Transverse colon (tissue), 4 donors: ENCODE data around the gene CYSTM1. TPM values are rescaled to one million over a fixed set of nuclear protein-coding genes. Genes with fewer than 3 reads are reported as not detected.
A peak's percentile ranks its signal among the peaks of the same experiment; 100 is the strongest.

Experiments
- DNase-seq: peaks from one replicate; pipeline ENCODE4 v3.0.0-alpha.2; 2019
- H3K27ac ChIP-seq, 4 donors: fragments of 200-600 bp; sonication (generic); 2 replicates each; pipeline ENCODE4 v1.5.1; 2016 to 2018; ENCODE audit warnings: inconsistent platforms in 4 of 4
- H3K27me3 ChIP-seq: fragments of 200-600 bp; sonication (generic); 2 replicates; pipeline ENCODE4 v1.5.1; 2017; ENCODE audit warnings: inconsistent platforms
- H3K36me3 ChIP-seq, 4 donors: fragments of 200-600 bp; sonication (generic); 2 replicates each; pipeline ENCODE4 v1.5.1; 2017 to 2019; ENCODE audit warnings: inconsistent platforms in 4 of 4
- H3K4me1 ChIP-seq, 4 donors: fragments of 200-600 bp; sonication (generic); 2 replicates each; pipeline ENCODE4 v1.5.1; 2017 to 2020; ENCODE audit warnings: inconsistent platforms in 4 of 4
- H3K4me3 ChIP-seq, 4 donors: fragments of 200-600 bp; sonication (generic); 1 replicate in 1 of 4; 2 replicates in 3 of 4; pipeline versions ENCODE4 v1.5.1 to v1.6.1; 2017 to 2019; ENCODE audit warnings: inconsistent platforms in 4 of 4
- H3K9me3 ChIP-seq, 2 donors: fragments of 200-600 bp; sonication (generic); 2 replicates each; pipeline ENCODE4 v1.5.1; 2017 to 2019; ENCODE audit warnings: inconsistent platforms in 2 of 2
- CTCF ChIP-seq, 5 experiments: fragments of 200-600 bp in 3 of 5; fragments of 450-650 bp in 2 of 5; sonication (generic) in 3 of 5; IDR thresholded peaks; 1 replicate in 2 of 5; 2 replicates in 3 of 5; pipeline ENCODE4 v1.5.1; 2016 to 2017; ENCODE audit warnings: antibody characterized with exemption in 5 of 5, inconsistent platforms in 3 of 5, mild to moderate bottlenecking in 2 of 5, moderate library complexity in 1 of 5
- EP300 ChIP-seq: sonication (generic); formaldehyde crosslinking; IDR thresholded peaks from one replicate; pipeline ENCODE4 v1.6.1; 2017; ENCODE audit warnings: antibody characterized with exemption, low read depth
- POLR2A ChIP-seq: fragments of 450-650 bp; IDR thresholded peaks from one replicate; pipeline ENCODE4 v1.6.1; 2016; ENCODE audit warnings: antibody characterized with exemption, mild to moderate bottlenecking, moderate library complexity
- POLR2AphosphoS5 ChIP-seq, 3 donors: sonication (generic); formaldehyde crosslinking; IDR thresholded peaks; one replicate each; pipeline ENCODE4 v1.6.1; 2016; ENCODE audit warnings: antibody characterized with exemption in 3 of 3
- WGBS, 2 donors: methylation state at CpG; one replicate each; pipeline ENCODE4 v1.1.5; 2018; ENCODE audit warnings: low coverage in 1 of 2; 5-methylcytosine and 5-hydroxymethylcytosine counted together
- in situ Hi-C, 4 donors: fragments of 200-750 bp; cut with MboI; loops; one replicate each; pipeline versions ENCODE4 v1.15.0 to v1.15.1; 2017; ENCODE audit warnings: low sequenced_read_pairs in 3 of 4, low pct_ligation_motif_present in 1 of 4, low pct_unique_long_range_greater_than_20kb in 1 of 4
- intact Hi-C: fragments of 100-400 bp; cut with DNase I; formaldehyde crosslinking; loops from one replicate; pipeline ENCODE4 v1.15.1; 2023; ENCODE audit warnings: low total_unique reads
- total RNA-seq, 4 donors: library from RNA; depleted of rRNA; stranded (reverse); fragments of >200 nt; gene quantifications; one replicate each; pipeline ENCODE4 v1.1.0, GENCODE V29; 2016

Gene CYSTM1
- total RNA-seq: 100 to 1,000 TPM in 2 of 4 donors, 10 to 100 TPM in 2; 32.8 to 264 (median 107) TPM

GRCh38 chr5:140174465-140175366, at the start of gene CYSTM1:
Gene CYSTM1, plus strand, starts transcription at chr5:140175188. Its CDS starts 19,278 bp downstream, at chr5:140194466.
- Histone ChIP-seq H3K9me3 (no peaks in the 10 kb centered on the region), H3K27ac (peak within 1 kb of the TSS; percentile 97 to 100 (median 100)), H3K27me3 (no peaks in the 10 kb centered on the region), H3K4me1 (peaks cover 9 to 40% (median 28%) of the 10 kb centered on the region in 4 donors), H3K4me3 (peak within 1 kb of the TSS; percentile 76 to 98 (median 90)), H3K36me3 (no peaks in the 10 kb centered on the region)
- 13% methylated on average over 9 of the region's 61 CpGs; no CpG with 5 or more reads in 1 of the 2 donors for WGBS, 2 donors
- in situ Hi-C loops: loop anchor here in 3 of 4 donors (25.0 kb wide), 1 partner anchor 387 kb away; the partner anchor contains the start of gene PSD2 (in 3 of the 3)
- intact Hi-C loops: loop anchor here (2.0 to 10.0 kb wide), 2 partner anchors 66 to 170 kb away; partner anchors contain the start of gene HBEGF
- peak; percentile 84 for TF ChIP-seq EP300
- TF ChIP-seq POLR2AphosphoS5 (IDR thresholded peaks at IDR 0.05): peak; percentile 94 to 97 (median 96)
- TF ChIP-seq POLR2A: peak; percentile 96
- TF ChIP-seq CTCF (IDR thresholded peaks at IDR 0.05): no peak
- peak; percentile 99 for DNase-seq

GRCh38 chr5:140125637-140126036, 49.4 kb upstream of the CYSTM1 start, which contains the start of gene IGIP:
Gene IGIP, plus strand, starts transcription at chr5:140125937. Its CDS starts 2,540 bp downstream, at chr5:140128477.
- Histone ChIP-seq H3K27ac (no peak within 1 kb of the TSS), H3K9me3 (no peaks in the 10 kb centered on the region), H3K36me3 (no peaks in the 10 kb centered on the region), H3K4me1 (peaks cover 0 to 7% (median 0%) of the 10 kb centered on the region in 4 donors), H3K27me3 (no peaks in the 10 kb centered on the region), H3K4me3 (no peak within 1 kb of the TSS)
- DNase-seq: no peak
- intact Hi-C loops (no loop called here), in situ Hi-C loops (no loop called here)
- TF ChIP-seq CTCF (IDR thresholded peaks at IDR 0.05) (no peak), POLR2A (no peak), POLR2AphosphoS5 (IDR thresholded peaks at IDR 0.05) (no peak), EP300 (no peak)
- 93 to 95% methylated on average over 4 of the region's 4 CpGs for WGBS, 2 donors

GRCh38 chr5:140126315-140127012, 48.5 kb upstream of the CYSTM1 start:
- intact Hi-C loops (no loop called here), in situ Hi-C loops (no loop called here)
- DNase-seq: no peak
- WGBS, 2 donors: 92 to 93% methylated on average over 2 to 6 of the region's 6 CpGs
- H3K27me3 ChIP-seq: no peaks in the 10 kb centered on the region
- H3K9me3 ChIP-seq: no peaks in the 10 kb centered on the region
- peaks cover 0 to 7% (median 0%) of the 10 kb centered on the region in 4 donors for H3K4me1 ChIP-seq
- TF ChIP-seq POLR2A (no peak), CTCF (IDR thresholded peaks at IDR 0.05) (no peak), EP300 (no peak), POLR2AphosphoS5 (IDR thresholded peaks at IDR 0.05) (no peak)
- H3K27ac ChIP-seq: no peak overlapping the region
- no peaks in the 10 kb centered on the region for H3K36me3 ChIP-seq
- no peak overlapping the region for H3K4me3 ChIP-seq

GRCh38 chr5:140128376-140128775, 46.6 kb upstream of the CYSTM1 start:
- no peaks in the 10 kb centered on the region for H3K9me3 ChIP-seq
- intact Hi-C loops: no loop called here
- 85 to 98% methylated on average over 5 of the region's 5 CpGs for WGBS, 2 donors

More at GRCh38 chr5:140128376-140128775, 46.6 kb upstream of the CYSTM1 start:
- Histone ChIP-seq H3K27me3 (no peaks in the 10 kb centered on the region), H3K36me3 (no peaks in the 10 kb centered on the region), H3K4me1 (peaks cover 0 to 17% (median 0%) of the 10 kb centered on the region in 4 donors), H3K4me3 (no peak overlapping the region), H3K27ac (no peak overlapping the region)
- in situ Hi-C loops: no loop called here
- no peak for TF ChIP-seq POLR2A
- DNase-seq: no peak
